Adrenal gland (tissue), 12 donors: ENCODE data around the gene BDH2. TPM values are rescaled to one million over a fixed set of nuclear protein-coding genes. Genes with fewer than 3 reads are reported as not detected.

Experiments
- DNase-seq, 7 donors: peaks; one replicate each; pipeline ENCODE4 v3.0.0-alpha.2; 2019 to 2020
- H3K27ac ChIP-seq, 5 donors: fragments of 200-600 bp; sonication (generic) in 4 of 5; 1 replicate in 3 of 5; 2 replicates in 2 of 5; pipeline versions ENCODE4 v1.5.1 to v1.8.0; 2016 to 2020; ENCODE audit warnings: mild to moderate bottlenecking in 1 of 5
- H3K27me3 ChIP-seq: fragments of 200-600 bp; 2 replicates; pipeline ENCODE4 v1.8.0; 2021
- H3K36me3 ChIP-seq, 2 donors: fragments of 200-600 bp; replicated peaks in 1 of 2; 1 replicate in 1 of 2; 2 replicates in 1 of 2; pipeline versions ENCODE4 v1.5.1 to v1.8.0; 2018 to 2022
- H3K4me1 ChIP-seq, 2 donors: fragments of 200-600 bp; replicated peaks in 1 of 2; 1 replicate in 1 of 2; 2 replicates in 1 of 2; pipeline versions ENCODE4 v1.5.1 to v1.8.0; 2018 to 2021
- H3K4me3 ChIP-seq, 4 donors: fragments of 200-600 bp; sonication (generic) in 3 of 4; one replicate each; pipeline ENCODE4 v1.5.1; 2016 to 2018
- H3K9me3 ChIP-seq, 3 donors: fragments of 200-600 bp; sonication (generic) in 1 of 3; replicated peaks in 1 of 3; 1 replicate in 2 of 3; 2 replicates in 1 of 3; pipeline versions ENCODE4 v1.5.1 to v1.8.0; 2016 to 2021
- CTCF ChIP-seq, 6 experiments: fragments of 450-650 bp in 4 of 6; fragments of 200-600 bp in 2 of 6; sonication (generic) in 1 of 6; IDR thresholded peaks; 1 replicate in 5 of 6; 2 replicates in 1 of 6; pipeline versions ENCODE4 v1.5.1 to v1.8.0; 2016 to 2021; ENCODE audit warnings: antibody characterized with exemption in 6 of 6, mild to moderate bottlenecking in 2 of 6, moderate library complexity in 1 of 6
- POLR2A ChIP-seq, 2 donors: fragments of 450-650 bp; IDR thresholded peaks; one replicate each; pipeline ENCODE4 v1.6.1; 2017; ENCODE audit warnings: antibody characterized with exemption in 2 of 2, mild to moderate bottlenecking in 2 of 2, moderate library complexity in 1 of 2
- WGBS, 4 donors: extraction: QIAGEN DNeasy Blood & Tissue Kit in 2 of 4; methylation state at CpG; one replicate each; pipeline versions ENCODE4 v1.1.5 to v1.1.7; 2013 to 2017; 5-methylcytosine and 5-hydroxymethylcytosine counted together
- intact Hi-C, 2 donors: fragments of 100-400 bp; cut with DNase I; formaldehyde crosslinking; loops; one replicate each; pipeline versions ENCODE4 v1.14.1 to v1.15.0; 2022 to 2023
- polyA plus RNA-seq, 3 donors: library from polyadenylated mRNA; stranded (reverse); fragments of 200-250 nt in 2 of 3; fragments of 350-450 nt in 1 of 3; fragmentation: Illumina TruSeq in 1 of 3; extraction: RNeasy Lipid Tissue Mini Kit (QIAGEN cat#74804) in 1 of 3; gene quantifications; one replicate each; pipeline ENCODE4 v1.2.3, GENCODE V29; 2013 to 2014
- total RNA-seq, 9 donors: library from RNA; depleted of rRNA in 4 of 9; stranded (reverse); fragments of >200 nt in 4 of 9; fragments of 120-200 nt in 1 of 9; fragmentation: NEBNext Ultra II Directional in 1 of 9; extraction: Animal tissue kit (Norgen Biotek cat#: 25700) in 1 of 9; gene quantifications; one replicate each; pipeline versions ENCODE4 v1.1.0 to v1.2.4, GENCODE V29; 2013 to 2023
- donor health status: healthy with polysubstance abuse.
- donor health status: Bipolar disorder and iron deficiency.
- donor health status: DM: yes; HTN: yes; CAD: no.
- donor health status: DM: no; HTN: no; CAD: no.
- donor health status: DM: no; HTN: no; CAD: no.
- donor health status: DM: yes; HTN: yes; CAD: no.

BDH2 gene
- total and polyA plus RNA-seq, 12 donors: 84.6 to 209 (median 113) TPM

- TF ChIP-seq CTCF (IDR thresholded peaks at IDR 0.05) (no peak), POLR2A (IDR thresholded peaks at IDR 0.05) (no peak)
- intact Hi-C loops: no loop called here
- H3K27me3 ChIP-seq: no peaks in the 10 kb centered on the region
- H3K4me3 ChIP-seq: peak within 1 kb of the TSS in 3 of 4 donors; percentile 21 to 62 (median 54)
- peak within 1 kb of the TSS; percentile 15 to 93 (median 85) for H3K27ac ChIP-seq
- peaks cover 0 to 17% of the 10 kb centered on the region in 2 donors for H3K36me3 ChIP-seq
- no peak for DNase-seq
- H3K9me3 ChIP-seq: no peaks in the 10 kb centered on the region
- 15 to 19% (median 19%) methylated on average over 21 of the region's 21 CpGs for WGBS, 4 donors
- peaks cover 6 to 23% of the 10 kb centered on the region in 2 donors for H3K4me1 ChIP-seq
These were observed 22.8 kb downstream of the BDH2 start, which contains the start of gene SLC9B2 for GRCh38 chr4:103076747-103077347. SLC9B2 (minus strand) TSS chr4:103076761; CDS start chr4:103067550, 9,211 bp downstream.

GRCh38 chr4:103075894-103076746, 23.5 kb downstream of the BDH2 start:
- no peaks in the 10 kb centered on the region for H3K9me3 ChIP-seq
- peak overlapping the region; percentile 15 to 93 (median 85) for H3K27ac ChIP-seq
- peaks cover 0 to 9% of the 10 kb centered on the region in 2 donors for H3K36me3 ChIP-seq
- intact Hi-C loops: no loop called here
- H3K4me3 ChIP-seq: peak overlapping the region in 3 of 4 donors; percentile 21 to 62 (median 54)
- no peaks in the 10 kb centered on the region for H3K27me3 ChIP-seq
- DNase-seq: peak; percentile 61 to 84 (median 76)
- WGBS, 4 donors: 0 to 1% (median 0%) methylated on average over 8 to 82 of the region's 82 CpGs
- peaks cover 6 to 23% of the 10 kb centered on the region in 2 donors for H3K4me1 ChIP-seq
- TF ChIP-seq POLR2A (IDR thresholded peaks at IDR 0.05): peak in 1 of 2 donors; percentile 55
- peak in 1 of 6 experiments; percentile 9 for TF ChIP-seq CTCF (IDR thresholded peaks at IDR 0.05)

GRCh38 chr4:103075435-103075893, 24.2 kb downstream of the BDH2 start:
- Histone ChIP-seq H3K9me3 (no peaks in the 10 kb centered on the region), H3K27me3 (no peaks in the 10 kb centered on the region), H3K27ac (peak overlapping the region in 3 of 5 donors; percentile 85 to 93 (median 86)), H3K36me3 (peaks cover 0 to 3% of the 10 kb centered on the region in 2 donors), H3K4me1 (peaks cover 6 to 23% of the 10 kb centered on the region in 2 donors), H3K4me3 (peak overlapping the region in 2 of 4 donors; percentile 54 to 62)
- DNase-seq: no peak
- intact Hi-C loops: no loop called here
- TF ChIP-seq CTCF (IDR thresholded peaks at IDR 0.05) (no peak), POLR2A (IDR thresholded peaks at IDR 0.05) (no peak)
- 5 to 15% (median 14%) methylated on average over 4 of the region's 4 CpGs for WGBS, 4 donors
